HG03354 (cell line): Measurements from ENCODE around the gene VBP1.
"Not testable (repeated sequence)": the region's sequence is repeated elsewhere in the genome, so short reads cannot be mapped to it uniquely, and the experiment has no call there.

Experiments used
- ATAC-seq: cut with Tn5 transposase; IDR thresholded peaks from one replicate; pipeline ENCODE4 v1.9.1; 2021; ENCODE audit warnings: mild to moderate bottlenecking; ENCODE audit not compliant: unreplicated experiment, poor library complexity, severe bottlenecking

VBP1 gene

GRCh38 chrX:155216179-155216939, at the start of gene VBP1:
Gene VBP1, plus strand, starts transcription at chrX:155216460. Its CDS starts 23 bp downstream, at chrX:155216483.
- peak; percentile 96 for ATAC-seq

DNA sequence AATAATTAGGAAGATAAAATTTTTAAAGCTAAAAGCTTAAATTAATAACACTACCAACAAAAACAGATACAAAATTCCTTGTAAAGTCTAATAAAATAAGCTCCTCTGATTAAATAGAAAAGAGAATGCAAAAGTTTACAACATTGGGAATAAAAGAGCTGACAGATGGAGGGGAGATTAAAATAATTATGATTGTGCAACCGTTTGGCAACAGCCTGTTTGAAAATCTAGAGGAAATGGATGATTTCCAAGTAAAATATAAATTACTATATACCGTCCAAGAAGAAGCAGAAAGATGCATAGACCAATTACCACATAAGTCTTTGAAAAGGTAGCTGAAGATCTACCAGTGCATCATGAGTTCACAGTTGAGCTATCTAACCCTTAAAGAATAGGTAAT, 46.4 kb upstream of the VBP1 start:
- ATAC-seq: no peak

DNA sequence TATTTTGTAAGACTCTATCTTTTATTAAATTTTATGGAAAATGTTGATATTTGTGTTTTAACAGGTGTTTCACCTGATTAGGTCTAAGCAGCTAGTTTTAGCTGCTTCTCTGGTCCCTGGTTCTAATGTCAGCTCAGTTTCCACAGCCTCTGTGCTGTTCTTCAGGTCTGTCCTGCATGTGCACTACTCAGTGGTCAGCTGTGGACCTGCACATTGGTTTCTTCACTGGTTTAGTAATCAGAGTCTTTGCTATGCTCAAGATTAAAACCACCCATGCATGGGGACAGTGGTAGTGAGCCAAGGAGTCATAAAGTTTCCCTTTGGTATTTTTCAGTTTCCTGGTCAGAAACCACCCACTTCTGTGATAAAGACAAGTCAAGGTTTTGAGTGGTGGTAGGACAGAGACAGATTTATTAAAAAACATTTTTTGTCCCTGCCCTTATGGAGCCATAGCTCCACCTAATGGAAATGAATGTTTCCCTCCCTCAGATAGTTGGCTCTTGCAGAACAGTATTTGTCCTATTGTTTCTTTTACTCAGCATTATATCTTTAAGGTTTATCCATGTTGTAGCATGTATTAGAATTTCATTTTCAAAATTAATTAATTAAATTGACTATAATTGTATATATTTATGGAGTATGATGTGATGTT, 36.8 kb upstream of the VBP1 start:
- ATAC-seq: no peak

- ATAC-seq: no peak
These were observed 27.5 kb upstream of the VBP1 start for GRCh38 chrX:155188786-155189185.

GRCh38 chrX:155211208-155211607, 5.1 kb upstream of the VBP1 start:
- no peak for ATAC-seq

GRCh38 chrX:155213731-155214130, 2.5 kb upstream of the VBP1 start:
- no peak for ATAC-seq

- peak; percentile 44 for ATAC-seq
These were observed 649 bp upstream of the VBP1 start for GRCh38 chrX:155215443-155216178.

DNA sequence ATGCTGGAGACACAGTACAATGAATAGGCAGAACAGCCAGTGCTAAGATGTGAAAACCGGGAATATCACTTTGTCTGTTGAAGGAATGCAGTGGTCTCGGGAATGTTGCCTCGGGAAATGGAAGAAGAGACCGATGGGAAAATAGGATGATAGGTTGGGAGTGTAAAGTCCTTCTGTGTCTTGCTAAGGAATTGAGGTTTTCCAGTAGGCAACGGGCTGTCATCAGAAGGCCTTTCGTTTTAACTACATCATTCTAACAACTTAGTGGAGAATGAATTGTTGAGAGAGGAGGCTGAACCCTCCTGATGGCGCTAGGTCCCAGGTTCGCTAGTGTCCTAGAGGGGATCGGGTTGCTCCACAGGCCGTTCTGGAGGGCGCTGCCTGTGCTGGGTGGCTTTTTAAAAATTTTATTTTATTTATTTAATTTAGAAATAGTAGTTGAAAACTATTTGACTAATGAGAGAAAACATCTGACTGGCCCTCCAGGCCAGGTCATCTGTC, 730 bp downstream of the VBP1 start:
- no peak for ATAC-seq

GRCh38 chrX:155218777-155219176, 2.5 kb downstream of the VBP1 start:
- ATAC-seq: no peak

- no peak for ATAC-seq
These were observed 5.1 kb downstream of the VBP1 start for GRCh38 chrX:155221351-155221750.

- ATAC-seq: not testable (repeated sequence)
These were observed 7.5 kb downstream of the VBP1 start for GRCh38 chrX:155223746-155224145.

- ATAC-seq: no peak
These were observed 9.5 kb downstream of the VBP1 start for GRCh38 chrX:155225774-155226173.

- ATAC-seq: peak; percentile 82
These were observed 14.9 kb downstream of the VBP1 start for GRCh38 chrX:155231163-155231562.

DNA sequence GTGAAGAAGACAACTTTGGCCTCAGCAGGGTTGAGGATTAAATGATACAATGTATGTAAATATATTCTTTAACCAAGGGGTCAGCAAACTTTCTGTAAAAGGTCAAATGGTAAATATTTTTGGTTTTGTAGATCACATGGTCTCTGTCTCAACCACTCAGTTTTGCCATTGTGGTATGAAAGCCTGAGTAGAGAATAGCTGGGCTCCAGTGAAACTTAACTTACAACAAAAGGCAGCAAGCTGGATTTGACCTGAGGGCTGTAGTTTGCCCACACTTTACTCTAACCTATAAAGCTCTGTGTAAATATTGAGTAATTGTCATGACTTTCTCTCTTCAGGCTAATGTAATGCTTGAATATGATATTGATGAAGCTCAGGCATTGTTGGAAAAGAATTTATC, 19.6 kb downstream of the VBP1 start:
- ATAC-seq: no peak

- ATAC-seq: no peak
These were observed 21.5 kb downstream of the VBP1 start for GRCh38 chrX:155237719-155238118.

GRCh38 chrX:155242300-155242699, 26.0 kb downstream of the VBP1 start:
- no peak for ATAC-seq

DNA sequence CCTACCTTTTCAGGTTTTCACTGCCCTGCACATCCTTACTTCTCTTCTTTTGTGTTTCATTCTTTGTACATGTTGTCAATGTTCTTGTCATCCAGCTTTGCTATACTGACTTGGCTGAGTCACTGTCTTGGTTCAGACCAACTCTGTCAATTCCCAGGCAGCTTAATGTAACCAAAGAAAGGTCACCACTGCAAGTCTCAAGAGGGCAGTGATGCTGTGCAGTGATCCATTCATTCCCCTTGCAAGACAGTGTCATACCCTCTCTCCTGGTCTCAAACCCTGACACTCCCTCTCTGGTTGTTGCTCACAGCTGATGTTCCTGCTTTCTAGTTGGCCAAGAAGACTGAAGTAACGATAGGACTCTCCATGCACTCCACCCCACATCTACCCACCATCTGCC, 30.5 kb downstream of the VBP1 start:
- no peak for ATAC-seq

- ATAC-seq: no peak
These were observed 31.2 kb downstream of the VBP1 start for GRCh38 chrX:155247497-155247896.

GRCh38 chrX:155251391-155251790, 35.1 kb downstream of the VBP1 start:
- ATAC-seq: no peak

GRCh38 chrX:155259752-155260151, 43.5 kb downstream of the VBP1 start:
- ATAC-seq: no peak
